ENCODE results near the gene BRIP1. TPM values are rescaled to one million over a fixed set of nuclear protein-coding genes. Genes with fewer than 3 reads are reported as not detected.
"Not testable (repeated sequence)": the region's sequence is repeated elsewhere in the genome, so short reads cannot be mapped to it uniquely, and the experiment has no call there.

Gene BRIP1
- total RNA-seq, 4 donors from 2014 or later: 0.13 to 0.42 (median 0.31) TPM

GRCh38 chr17:61775364-61775763 lies 88.0 kb downstream of the BRIP1 start:
- Histone ChIP-seq H3K36me3 (no peaks in the 10 kb centered on the region), H3K27me3 (no peaks in the 10 kb centered on the region), H3K9me3 (peaks cover 0 to 10% (median 0%) of the 10 kb centered on the region in 4 donors), H3K4me3 (no peak overlapping the region), H3K4me1 (no peaks in the 10 kb centered on the region), H3K27ac (replicated peaks in 1 of 4) (no peak overlapping the region)
- intact Hi-C loops (cut with DNase I): no loop called here
- 88% methylated on average over 2 of the region's 2 CpGs for WGBS
- TF ChIP-seq CTCF (IDR thresholded peaks at IDR 0.05) (no peak), EP300 (IDR thresholded peaks at IDR 0.05) (no peak), POLR2A (IDR thresholded peaks at IDR 0.05; ENCODE audit: low read depth) (no peak), POLR2AphosphoS5 (IDR thresholded peaks at IDR 0.05) (no peak)
- no peak for DNase-seq (ENCODE audit: extremely low spot score)

- no peaks in the 10 kb centered on the region for H3K27me3 ChIP-seq
Measured at GRCh38 chr17:61774724-61775123, 88.6 kb downstream of the BRIP1 start.

GRCh38 chr17:61774087-61774486 lies 89.2 kb downstream of the BRIP1 start:
- intact Hi-C loops (cut with DNase I); H3K36me3 ChIP-seq; H3K27ac ChIP-seq (replicated peaks in 1 of 4); H3K4me3 ChIP-seq; DNase-seq (ENCODE audit: extremely low spot score); H3K27me3 ChIP-seq; H3K4me1 ChIP-seq: not testable (repeated sequence)
- 98% methylated on average over 3 of the region's 3 CpGs for WGBS
- peaks cover 0 to 11% (median 0%) of the 10 kb centered on the region in 4 donors for H3K9me3 ChIP-seq

More at GRCh38 chr17:61774724-61775123, 88.6 kb downstream of the BRIP1 start:
- Histone ChIP-seq H3K36me3 (no peaks in the 10 kb centered on the region), H3K4me1 (no peaks in the 10 kb centered on the region), H3K4me3 (no peak overlapping the region), H3K9me3 (peaks cover 0 to 11% (median 0%) of the 10 kb centered on the region in 4 donors), H3K27ac (replicated peaks in 1 of 4) (no peak overlapping the region)
- intact Hi-C loops (cut with DNase I): no loop called here
- 92% methylated on average over 2 of the region's 2 CpGs for WGBS
- no peak for TF ChIP-seq CTCF (IDR thresholded peaks at IDR 0.05)
- no peak for TF ChIP-seq EP300 (IDR thresholded peaks at IDR 0.05)
- TF ChIP-seq POLR2AphosphoS5 (IDR thresholded peaks at IDR 0.05): no peak
- TF ChIP-seq POLR2A (IDR thresholded peaks at IDR 0.05; ENCODE audit: low read depth): no peak
- no peak for DNase-seq (ENCODE audit: extremely low spot score)

DNA sequence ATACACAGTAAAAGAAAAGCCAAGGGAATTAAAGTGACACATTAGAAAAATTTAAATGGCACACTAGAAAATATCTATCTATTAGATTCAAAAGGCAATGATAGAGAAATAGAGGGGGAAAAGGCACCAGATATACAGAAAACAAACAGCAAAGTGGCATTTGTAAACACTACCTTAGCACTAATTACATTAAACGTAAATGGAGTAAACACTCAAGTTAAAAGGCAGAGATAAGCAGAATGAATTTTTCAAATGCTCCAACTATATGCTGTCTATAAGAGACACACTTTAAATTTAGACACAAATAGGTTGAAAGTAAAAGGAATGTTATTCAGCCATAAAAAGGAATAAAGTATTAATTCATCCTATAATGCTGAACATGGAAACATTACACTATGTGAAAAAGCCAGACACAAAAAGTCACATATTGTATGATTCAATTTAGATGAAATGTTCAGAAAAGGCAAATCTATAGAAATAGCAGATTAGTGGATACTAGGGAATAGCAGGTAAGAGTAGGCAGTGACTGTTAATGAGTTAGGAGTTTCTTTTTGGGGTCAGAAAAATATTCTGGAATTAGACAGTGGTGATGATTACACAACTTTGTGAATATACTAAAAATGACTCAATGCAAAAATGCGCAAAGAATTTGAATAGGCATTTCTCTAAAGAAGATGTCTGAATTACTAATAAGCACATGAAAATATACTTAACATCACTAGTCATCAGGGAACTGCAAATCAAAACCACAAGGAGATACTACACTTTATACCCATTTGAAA lies 92.4 kb downstream of the BRIP1 start:
- DNase-seq (ENCODE audit: extremely low spot score): no peak
- 100% methylated on average over 2 of the region's 2 CpGs for WGBS
- Histone ChIP-seq H3K9me3 (peaks cover 0 to 11% (median 0%) of the 10 kb centered on the region in 4 donors), H3K4me1 (peaks cover 0 to 5% (median 0%) of the 10 kb centered on the region in 4 donors), H3K36me3 (no peaks in the 10 kb centered on the region), H3K27me3 (no peaks in the 10 kb centered on the region), H3K4me3 (no peak overlapping the region), H3K27ac (replicated peaks in 1 of 4) (no peak overlapping the region)
- intact Hi-C loops (cut with DNase I): no loop called here
- no peak for TF ChIP-seq CTCF (IDR thresholded peaks at IDR 0.05)
- no peak for TF ChIP-seq POLR2A (IDR thresholded peaks at IDR 0.05; ENCODE audit: low read depth)

DNA sequence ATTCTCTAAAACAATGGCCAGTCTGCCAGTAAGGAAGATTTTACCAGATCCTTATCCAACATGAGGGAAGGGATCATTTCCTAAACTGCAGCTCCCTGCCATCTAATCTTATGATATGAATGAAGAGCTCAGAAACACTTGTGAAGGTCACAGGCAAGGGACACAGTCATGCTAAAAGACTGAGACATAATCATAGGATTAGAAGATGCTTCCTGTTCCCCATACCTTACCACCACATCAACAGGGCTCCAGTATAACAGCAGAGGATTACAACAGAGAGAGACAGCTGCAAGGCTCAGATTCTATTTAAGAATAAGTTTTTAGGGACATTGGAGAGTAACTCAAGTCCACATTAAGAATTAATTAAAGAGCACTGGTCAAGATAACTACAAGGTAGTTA lies 93.3 kb downstream of the BRIP1 start:
- no peak overlapping the region for H3K27ac ChIP-seq (replicated peaks in 1 of 4)
- intact Hi-C loops (cut with DNase I): no loop called here
- H3K9me3 ChIP-seq: peaks cover 0 to 11% (median 0%) of the 10 kb centered on the region in 4 donors
- peaks cover 0 to 5% (median 0%) of the 10 kb centered on the region in 4 donors for H3K4me1 ChIP-seq
- TF ChIP-seq CTCF (IDR thresholded peaks at IDR 0.05) (no peak), POLR2A (IDR thresholded peaks at IDR 0.05; ENCODE audit: low read depth) (no peak), POLR2AphosphoS5 (IDR thresholded peaks at IDR 0.05) (no peak), EP300 (IDR thresholded peaks at IDR 0.05) (no peak)
- no peaks in the 10 kb centered on the region for H3K27me3 ChIP-seq
- no peak overlapping the region for H3K4me3 ChIP-seq
- no peak for DNase-seq (ENCODE audit: extremely low spot score)
- H3K36me3 ChIP-seq: no peaks in the 10 kb centered on the region
